ENCODE data around the gene SLC47A1.
"Not testable (repeated sequence)": the region's sequence is repeated elsewhere in the genome, so short reads cannot be mapped to it uniquely, and the experiment has no call there.

GRCh38 chr17:19582152-19582551, 48.5 kb downstream of the SLC47A1 start:
- not testable (repeated sequence) for TF ChIP-seq CTCF (IDR thresholded peaks at IDR 0.05); POLR2A (IDR thresholded peaks at IDR 0.05; ENCODE audit: low read depth); EP300 (IDR thresholded peaks at IDR 0.05); POLR2AphosphoS5 (IDR thresholded peaks at IDR 0.05)

All from esophagus muscularis mucosa (tissue), 4 donors.